ENCODE results near the gene EME2.
A peak's percentile ranks its signal among the peaks of the same experiment; 100 is the strongest.
"Not testable (repeated sequence)": the region's sequence is repeated elsewhere in the genome, so short reads cannot be mapped to it uniquely, and the experiment has no call there.

EME2 gene

GRCh38 chr16:1772362-1772907 is at the start of gene EME2:
TSS of gene EME2 (plus strand) at chr16:1772810. CDS start at chr16:1773228, 418 bp downstream.
- no peak for DNase-seq

GRCh38 chr16:1723450-1724147 is 49.0 kb upstream of the EME2 start:
- peak; percentile 45 for DNase-seq

- no peak for DNase-seq
Observed at GRCh38 chr16:1724491-1724890, 48.1 kb upstream of the EME2 start.

GRCh38 chr16:1726661-1727502 is 45.7 kb upstream of the EME2 start:
- no peak for DNase-seq

GRCh38 chr16:1727651-1728624 is 44.7 kb upstream of the EME2 start:
- no peak for DNase-seq

GRCh38 chr16:1729026-1729425 is 43.6 kb upstream of the EME2 start:
- no peak for DNase-seq

- no peak for DNase-seq
Observed at GRCh38 chr16:1729445-1729844, 43.2 kb upstream of the EME2 start.

GRCh38 chr16:1731073-1731472 is 41.5 kb upstream of the EME2 start:
- no peak for DNase-seq

GRCh38 chr16:1731603-1732002 is 41.0 kb upstream of the EME2 start:
- no peak for DNase-seq

GRCh38 chr16:1732071-1732470 is 40.5 kb upstream of the EME2 start:
- no peak for DNase-seq

- DNase-seq = not testable (repeated sequence)
Observed at GRCh38 chr16:1732551-1732987, 40.0 kb upstream of the EME2 start.

GRCh38 chr16:1734123-1734522 is 38.5 kb upstream of the EME2 start:
- DNase-seq = no peak

- no peak for DNase-seq
Observed at GRCh38 chr16:1734816-1735215, 37.8 kb upstream of the EME2 start.

- no peak for DNase-seq
Observed at GRCh38 chr16:1740234-1740633, 32.4 kb upstream of the EME2 start.

- no peak for DNase-seq
Observed at GRCh38 chr16:1740781-1741490, 31.7 kb upstream of the EME2 start.

- DNase-seq = no peak
Observed at GRCh38 chr16:1741553-1742165, 31.0 kb upstream of the EME2 start.

GRCh38 chr16:1743376-1744337 is 29.0 kb upstream of the EME2 start:
- DNase-seq = no peak

- DNase-seq = no peak
Observed at GRCh38 chr16:1744338-1744840, 28.2 kb upstream of the EME2 start.

GRCh38 chr16:1745181-1745899 is 27.3 kb upstream of the EME2 start:
- DNase-seq = no peak

Data from activated gamma-delta T cell treated with Interleukin-2 at 50 U/mL for 16 hours (primary cell).